WTC11 (cell line): ENCODE results near the gene OR2M2. TPM values are rescaled to one million over a fixed set of nuclear protein-coding genes. Genes with fewer than 3 reads are reported as not detected.

Experiments used
- ATAC-seq: fragments of 200-7000 bp; cut with Tn5 transposase; 2 replicates; pipeline ENCODE4 v1.10.0; 2021; ENCODE audit warnings: mild to moderate bottlenecking, moderate library complexity
- CTCF ChIA-PET: fragments of 300-600 bp; sonication (Branson Sonifier 250); formaldehyde crosslinking; loops from one replicate; lab custom pipeline; 2021; ENCODE audit warnings: antibody characterized with exemption; lab: Charles Lee
- POLR2A ChIA-PET: fragments of 350-600 bp; sonication (Branson Sonifier 250); formaldehyde crosslinking; loops from one replicate; lab custom pipeline; 2021; ENCODE audit warnings: antibody characterized with exemption; lab: Charles Lee
- DNase-seq: peaks from one replicate; pipeline ENCODE4 v3.0.0; 2021; ENCODE audit warnings: low spot score
- H3K27ac Mint-ChIP-seq: 2 replicates; pipeline ENCODE4 v1.8.0; 2021; ENCODE audit warnings: mixed read lengths
- H3K27me3 Mint-ChIP-seq: 2 replicates; pipeline ENCODE4 v1.8.0; 2021; ENCODE audit warnings: low read depth, mild to moderate bottlenecking, moderate library complexity, mixed read lengths
- H3K36me3 Mint-ChIP-seq: 2 replicates; pipeline ENCODE4 v1.8.0; 2021; ENCODE audit warnings: mixed read lengths
- H3K4me1 Mint-ChIP-seq: 2 replicates; pipeline ENCODE4 v1.8.0; 2022; ENCODE audit warnings: mixed read lengths
- H3K4me3 Mint-ChIP-seq: 2 replicates; pipeline ENCODE4 v1.8.0; 2021; ENCODE audit warnings: mild to moderate bottlenecking, moderate library complexity, mixed read lengths
- H3K9me3 Mint-ChIP-seq: 2 replicates; pipeline ENCODE4 v1.8.0; 2021; ENCODE audit warnings: mixed read lengths
- CBFB ChIP-seq: sonication (generic); formaldehyde crosslinking; IDR thresholded peaks from 2 replicates; pipeline ENCODE4 v1.8.1; 2022; ENCODE audit warnings: mild to moderate bottlenecking, low read depth, missing genetic modification reagents
- CREM ChIP-seq: sonication (generic); formaldehyde crosslinking; IDR thresholded peaks from 2 replicates; pipeline ENCODE4 v1.8.1; 2022; ENCODE audit warnings: mild to moderate bottlenecking, missing genetic modification reagents, moderate library complexity
- ELF4 ChIP-seq: sonication (generic); formaldehyde crosslinking; IDR thresholded peaks from 2 replicates; pipeline ENCODE4 v1.8.1; 2022; ENCODE audit warnings: low read depth, mild to moderate bottlenecking, moderate library complexity, missing genetic modification reagents
- FOXK1 ChIP-seq: sonication (generic); formaldehyde crosslinking; IDR thresholded peaks from 2 replicates; pipeline ENCODE4 v1.8.0; 2022; ENCODE audit warnings: mild to moderate bottlenecking, moderate library complexity, missing genetic modification reagents
- GABPB1 ChIP-seq: sonication (generic); formaldehyde crosslinking; IDR thresholded peaks from 2 replicates; pipeline ENCODE4 v1.8.1; 2023; ENCODE audit warnings: mild to moderate bottlenecking, missing genetic modification reagents
- IRF2 ChIP-seq: sonication (generic); formaldehyde crosslinking; IDR thresholded peaks from 2 replicates; pipeline ENCODE4 v1.8.0; 2022; ENCODE audit warnings: low read depth, missing genetic modification reagents, borderline replicate concordance
- KAT7 ChIP-seq: sonication (generic); formaldehyde crosslinking; IDR thresholded peaks from 2 replicates; pipeline ENCODE4 v1.8.1; 2023; ENCODE audit warnings: missing genetic modification reagents, mild to moderate bottlenecking, borderline replicate concordance
- NFATC4 ChIP-seq: fragments of 250-450 bp; sonication (Bioruptor Pico); IDR thresholded peaks from 2 replicates; pipeline ENCODE4 v1.9.0; 2021; ENCODE audit warnings: mild to moderate bottlenecking
- NFYB ChIP-seq: sonication (generic); formaldehyde crosslinking; conservative IDR thresholded peaks from 2 replicates; pipeline ENCODE4 v1.8.0; 2022; ENCODE audit warnings: low read depth, missing genetic modification reagents
- SP1 ChIP-seq: sonication (generic); formaldehyde crosslinking; conservative IDR thresholded peaks from 2 replicates; pipeline ENCODE4 v1.8.1; 2022; ENCODE audit warnings: missing genetic modification reagents
- TP53 ChIP-seq: sonication (generic); formaldehyde crosslinking; IDR thresholded peaks from 2 replicates; pipeline ENCODE4 v1.8.1; 2023; ENCODE audit warnings: mild to moderate bottlenecking, missing genetic modification reagents
- ZNF219 ChIP-seq: sonication (generic); formaldehyde crosslinking; IDR thresholded peaks from 2 replicates; pipeline ENCODE4 v1.8.0; 2023; ENCODE audit warnings: missing genetic modification reagents, mild to moderate bottlenecking, borderline replicate concordance
- ZNF232 ChIP-seq: sonication (generic); formaldehyde crosslinking; IDR thresholded peaks from 2 replicates; pipeline ENCODE4 v1.8.0; 2022; ENCODE audit warnings: mild to moderate bottlenecking, missing genetic modification reagents
- ZNF396 ChIP-seq: fragments of 250-450 bp; sonication (Bioruptor Pico); IDR thresholded peaks from 2 replicates; pipeline ENCODE4 v1.8.0; 2021; ENCODE audit warnings: mild to moderate bottlenecking, moderate library complexity, borderline replicate concordance
- ZNF416 ChIP-seq: fragments of 250-450 bp; sonication (Bioruptor Pico); IDR thresholded peaks from 2 replicates; pipeline ENCODE4 v1.9.0; 2021; ENCODE audit warnings: mild to moderate bottlenecking, inconsistent platforms
- total RNA-seq: library from RNA; stranded (reverse); gene quantifications from 3 replicates; pipeline ENCODE4 v1.2.3, GENCODE V29; 2021
- TF ChIP-seq, protein P1 (sequence below): fragments of 250-450 bp; sonication (Bioruptor Pico); conservative IDR thresholded peaks from 2 replicates; pipeline ENCODE4 v1.9.0; 2021; ENCODE audit warnings: mild to moderate bottlenecking
- TF ChIP-seq, protein P2 (sequence below): sonication (generic); formaldehyde crosslinking; IDR thresholded peaks from 2 replicates; pipeline ENCODE4 v1.8.0; 2023; ENCODE audit warnings: mild to moderate bottlenecking, missing genetic modification reagents
- TF ChIP-seq, protein P3 (sequence below): fragments of 250-450 bp; sonication (Bioruptor Pico); IDR thresholded peaks from 2 replicates; pipeline ENCODE4 v1.9.0; 2021; ENCODE audit warnings: mild to moderate bottlenecking
- TF ChIP-seq, protein P4 (sequence below): fragments of 250-450 bp; sonication (Bioruptor Pico); IDR thresholded peaks from 2 replicates; pipeline ENCODE4 v1.8.0; 2021; ENCODE audit warnings: mild to moderate bottlenecking
- TF ChIP-seq, protein P5 (sequence below): sonication (generic); formaldehyde crosslinking; IDR thresholded peaks from 2 replicates; pipeline ENCODE4 v1.8.0; 2022; ENCODE audit warnings: missing genetic modification reagents

The OR2M2 gene
- total RNA-seq, 1 experiment from 2014 or later: not detected

DNA sequence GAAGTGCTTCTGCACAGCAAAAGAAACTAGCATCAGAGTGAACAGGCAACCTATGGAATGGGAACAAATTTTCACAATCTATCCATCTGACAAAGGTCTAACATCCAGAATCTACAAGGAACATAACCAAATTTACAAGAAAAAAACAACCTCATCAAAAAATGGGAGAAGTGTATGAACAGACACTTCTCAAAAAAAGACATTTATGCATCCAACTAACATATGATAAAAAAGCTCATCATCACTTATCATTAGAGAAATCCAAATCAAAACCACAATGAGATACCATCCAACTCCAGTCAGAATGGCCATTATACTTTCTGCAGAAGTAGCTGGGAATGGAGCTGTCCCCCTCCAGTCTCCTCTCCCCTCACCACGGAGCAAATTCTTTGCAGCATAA, 19.5 kb downstream of the OR2M2 start (continued):
- TF ChIP-seq ELF4 (CRISPR knock-in tag) (no peak), NFATC4 (CRISPR knock-in tag) (no peak), TP53 (CRISPR knock-in tag) (no peak), GABPB1 (CRISPR knock-in tag) (no peak), ZNF232 (no peak), ZNF219 (CRISPR knock-in tag) (no peak)
- TF ChIP-seq, protein P1, sequence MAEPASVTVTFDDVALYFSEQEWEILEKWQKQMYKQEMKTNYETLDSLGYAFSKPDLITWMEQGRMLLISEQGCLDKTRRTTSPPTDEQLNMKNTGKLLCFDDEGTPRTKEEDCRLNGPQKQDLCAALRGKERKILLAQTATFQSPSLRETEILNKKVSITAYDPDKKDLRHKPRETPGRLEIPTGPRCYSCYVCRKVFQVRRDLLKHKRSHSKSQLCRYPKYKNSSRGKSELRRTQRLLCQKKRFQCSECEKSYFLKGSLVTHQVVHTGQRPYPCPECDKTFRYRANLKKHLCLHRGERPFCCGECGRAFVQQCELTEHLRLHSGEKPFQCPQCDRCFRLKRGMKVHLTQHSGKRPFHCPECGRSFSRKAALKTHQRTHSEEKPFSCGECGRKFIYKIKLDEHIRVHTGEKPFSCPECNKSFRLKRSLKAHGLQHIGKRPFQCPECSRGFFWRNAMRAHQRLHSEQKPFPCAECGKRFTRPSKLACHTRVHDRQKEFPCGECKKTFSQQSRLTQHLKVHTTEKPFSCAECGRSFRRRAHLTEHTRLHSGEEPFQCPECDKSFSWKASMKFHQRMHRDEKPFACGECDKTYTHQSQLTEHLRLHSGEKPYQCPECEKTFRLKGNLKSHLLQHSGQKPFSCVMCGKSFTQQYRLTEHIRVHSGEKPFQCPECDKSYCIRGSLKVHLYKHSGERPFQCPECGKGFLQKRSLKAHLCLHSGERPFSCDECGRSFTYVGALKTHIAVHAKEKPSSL (CRISPR knock-in tag): no peak
- TF ChIP-seq, protein P2, sequence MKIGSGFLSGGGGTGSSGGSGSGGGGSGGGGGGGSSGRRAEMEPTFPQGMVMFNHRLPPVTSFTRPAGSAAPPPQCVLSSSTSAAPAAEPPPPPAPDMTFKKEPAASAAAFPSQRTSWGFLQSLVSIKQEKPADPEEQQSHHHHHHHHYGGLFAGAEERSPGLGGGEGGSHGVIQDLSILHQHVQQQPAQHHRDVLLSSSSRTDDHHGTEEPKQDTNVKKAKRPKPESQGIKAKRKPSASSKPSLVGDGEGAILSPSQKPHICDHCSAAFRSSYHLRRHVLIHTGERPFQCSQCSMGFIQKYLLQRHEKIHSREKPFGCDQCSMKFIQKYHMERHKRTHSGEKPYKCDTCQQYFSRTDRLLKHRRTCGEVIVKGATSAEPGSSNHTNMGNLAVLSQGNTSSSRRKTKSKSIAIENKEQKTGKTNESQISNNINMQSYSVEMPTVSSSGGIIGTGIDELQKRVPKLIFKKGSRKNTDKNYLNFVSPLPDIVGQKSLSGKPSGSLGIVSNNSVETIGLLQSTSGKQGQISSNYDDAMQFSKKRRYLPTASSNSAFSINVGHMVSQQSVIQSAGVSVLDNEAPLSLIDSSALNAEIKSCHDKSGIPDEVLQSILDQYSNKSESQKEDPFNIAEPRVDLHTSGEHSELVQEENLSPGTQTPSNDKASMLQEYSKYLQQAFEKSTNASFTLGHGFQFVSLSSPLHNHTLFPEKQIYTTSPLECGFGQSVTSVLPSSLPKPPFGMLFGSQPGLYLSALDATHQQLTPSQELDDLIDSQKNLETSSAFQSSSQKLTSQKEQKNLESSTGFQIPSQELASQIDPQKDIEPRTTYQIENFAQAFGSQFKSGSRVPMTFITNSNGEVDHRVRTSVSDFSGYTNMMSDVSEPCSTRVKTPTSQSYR (CRISPR knock-in tag): no peak

DNA sequence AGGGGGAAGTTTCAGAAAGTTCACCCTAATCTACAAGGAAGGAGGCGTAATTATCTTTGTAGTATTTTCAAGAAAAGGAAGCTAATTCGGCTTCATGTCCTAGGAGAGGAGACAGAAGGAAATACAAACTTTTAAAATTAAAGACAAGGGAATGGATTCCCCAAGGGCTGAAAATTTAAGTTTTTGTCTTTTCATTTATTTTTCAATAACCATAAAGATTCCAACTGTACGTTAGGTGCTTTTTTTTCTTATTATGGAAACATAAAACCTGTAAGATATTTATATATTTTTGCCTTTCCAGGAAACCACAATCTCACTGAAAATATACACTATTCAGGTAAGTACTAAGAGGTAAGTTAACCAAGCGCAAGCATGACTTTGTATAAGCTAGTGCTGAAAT, 22.3 kb downstream of the OR2M2 start, which contains the start of gene OR2M3:
Gene OR2M3, plus strand, starts transcription at position 301 of the 400 bp plus-strand sequence. CDS start 5,803 bp downstream, outside the sequence.
- H3K27me3 Mint-ChIP-seq: peaks cover 12% of the 10 kb centered on the region; the same call in 1 of the 2 replicates
- DNase-seq: no peak
- peaks cover 53% of the 10 kb centered on the region for H3K36me3 Mint-ChIP-seq
- POLR2A ChIA-PET: no interaction called here
- H3K27ac Mint-ChIP-seq: no peak within 1 kb of the TSS
- CTCF ChIA-PET: no interaction called here
- peaks cover 75% of the 10 kb centered on the region for H3K9me3 Mint-ChIP-seq
- no peak for TF ChIP-seq ZNF416 (CRISPR knock-in tag)
- TF ChIP-seq FOXK1 (CRISPR knock-in tag): no peak
- TF ChIP-seq SP1 (CRISPR knock-in tag): no peak
- TF ChIP-seq KAT7: no peak
- no peak for TF ChIP-seq IRF2 (CRISPR knock-in tag)
- TF ChIP-seq, protein P3, sequence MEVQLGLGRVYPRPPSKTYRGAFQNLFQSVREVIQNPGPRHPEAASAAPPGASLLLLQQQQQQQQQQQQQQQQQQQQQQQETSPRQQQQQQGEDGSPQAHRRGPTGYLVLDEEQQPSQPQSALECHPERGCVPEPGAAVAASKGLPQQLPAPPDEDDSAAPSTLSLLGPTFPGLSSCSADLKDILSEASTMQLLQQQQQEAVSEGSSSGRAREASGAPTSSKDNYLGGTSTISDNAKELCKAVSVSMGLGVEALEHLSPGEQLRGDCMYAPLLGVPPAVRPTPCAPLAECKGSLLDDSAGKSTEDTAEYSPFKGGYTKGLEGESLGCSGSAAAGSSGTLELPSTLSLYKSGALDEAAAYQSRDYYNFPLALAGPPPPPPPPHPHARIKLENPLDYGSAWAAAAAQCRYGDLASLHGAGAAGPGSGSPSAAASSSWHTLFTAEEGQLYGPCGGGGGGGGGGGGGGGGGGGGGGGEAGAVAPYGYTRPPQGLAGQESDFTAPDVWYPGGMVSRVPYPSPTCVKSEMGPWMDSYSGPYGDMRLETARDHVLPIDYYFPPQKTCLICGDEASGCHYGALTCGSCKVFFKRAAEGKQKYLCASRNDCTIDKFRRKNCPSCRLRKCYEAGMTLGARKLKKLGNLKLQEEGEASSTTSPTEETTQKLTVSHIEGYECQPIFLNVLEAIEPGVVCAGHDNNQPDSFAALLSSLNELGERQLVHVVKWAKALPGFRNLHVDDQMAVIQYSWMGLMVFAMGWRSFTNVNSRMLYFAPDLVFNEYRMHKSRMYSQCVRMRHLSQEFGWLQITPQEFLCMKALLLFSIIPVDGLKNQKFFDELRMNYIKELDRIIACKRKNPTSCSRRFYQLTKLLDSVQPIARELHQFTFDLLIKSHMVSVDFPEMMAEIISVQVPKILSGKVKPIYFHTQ (CRISPR knock-in tag): no peak
- no peak for TF ChIP-seq CREM (CRISPR knock-in tag)
- no peak for TF ChIP-seq TP53 (CRISPR knock-in tag)
- TF ChIP-seq ZNF219 (CRISPR knock-in tag): no peak
- no peak for TF ChIP-seq CBFB (CRISPR knock-in tag)
- TF ChIP-seq, protein P4, sequence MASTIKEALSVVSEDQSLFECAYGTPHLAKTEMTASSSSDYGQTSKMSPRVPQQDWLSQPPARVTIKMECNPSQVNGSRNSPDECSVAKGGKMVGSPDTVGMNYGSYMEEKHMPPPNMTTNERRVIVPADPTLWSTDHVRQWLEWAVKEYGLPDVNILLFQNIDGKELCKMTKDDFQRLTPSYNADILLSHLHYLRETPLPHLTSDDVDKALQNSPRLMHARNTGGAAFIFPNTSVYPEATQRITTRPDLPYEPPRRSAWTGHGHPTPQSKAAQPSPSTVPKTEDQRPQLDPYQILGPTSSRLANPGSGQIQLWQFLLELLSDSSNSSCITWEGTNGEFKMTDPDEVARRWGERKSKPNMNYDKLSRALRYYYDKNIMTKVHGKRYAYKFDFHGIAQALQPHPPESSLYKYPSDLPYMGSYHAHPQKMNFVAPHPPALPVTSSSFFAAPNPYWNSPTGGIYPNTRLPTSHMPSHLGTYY (CRISPR knock-in tag): no peak
- no peak for TF ChIP-seq ZNF396 (CRISPR knock-in tag)
- no peak for TF ChIP-seq NFYB
- TF ChIP-seq, protein P5, sequence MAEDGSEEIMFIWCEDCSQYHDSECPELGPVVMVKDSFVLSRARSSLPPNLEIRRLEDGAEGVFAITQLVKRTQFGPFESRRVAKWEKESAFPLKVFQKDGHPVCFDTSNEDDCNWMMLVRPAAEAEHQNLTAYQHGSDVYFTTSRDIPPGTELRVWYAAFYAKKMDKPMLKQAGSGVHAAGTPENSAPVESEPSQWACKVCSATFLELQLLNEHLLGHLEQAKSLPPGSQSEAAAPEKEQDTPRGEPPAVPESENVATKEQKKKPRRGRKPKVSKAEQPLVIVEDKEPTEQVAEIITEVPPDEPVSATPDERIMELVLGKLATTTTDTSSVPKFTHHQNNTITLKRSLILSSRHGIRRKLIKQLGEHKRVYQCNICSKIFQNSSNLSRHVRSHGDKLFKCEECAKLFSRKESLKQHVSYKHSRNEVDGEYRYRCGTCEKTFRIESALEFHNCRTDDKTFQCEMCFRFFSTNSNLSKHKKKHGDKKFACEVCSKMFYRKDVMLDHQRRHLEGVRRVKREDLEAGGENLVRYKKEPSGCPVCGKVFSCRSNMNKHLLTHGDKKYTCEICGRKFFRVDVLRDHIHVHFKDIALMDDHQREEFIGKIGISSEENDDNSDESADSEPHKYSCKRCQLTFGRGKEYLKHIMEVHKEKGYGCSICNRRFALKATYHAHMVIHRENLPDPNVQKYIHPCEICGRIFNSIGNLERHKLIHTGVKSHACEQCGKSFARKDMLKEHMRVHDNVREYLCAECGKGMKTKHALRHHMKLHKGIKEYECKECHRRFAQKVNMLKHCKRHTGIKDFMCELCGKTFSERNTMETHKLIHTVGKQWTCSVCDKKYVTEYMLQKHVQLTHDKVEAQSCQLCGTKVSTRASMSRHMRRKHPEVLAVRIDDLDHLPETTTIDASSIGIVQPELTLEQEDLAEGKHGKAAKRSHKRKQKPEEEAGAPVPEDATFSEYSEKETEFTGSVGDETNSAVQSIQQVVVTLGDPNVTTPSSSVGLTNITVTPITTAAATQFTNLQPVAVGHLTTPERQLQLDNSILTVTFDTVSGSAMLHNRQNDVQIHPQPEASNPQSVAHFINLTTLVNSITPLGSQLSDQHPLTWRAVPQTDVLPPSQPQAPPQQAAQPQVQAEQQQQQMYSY (CRISPR knock-in tag): no peak
- no peak for ATAC-seq
- H3K4me3 Mint-ChIP-seq: no peak within 1 kb of the TSS
- no peaks in the 10 kb centered on the region for H3K4me1 Mint-ChIP-seq
